DMS114 treated with DMSO at 0.1 percent for 48 hours (cell line): ENCODE data around the gene COBL.
"Not testable (repeated sequence)": the region's sequence is repeated elsewhere in the genome, so short reads cannot be mapped to it uniquely, and the experiment has no call there.

Source experiments
- DNase-seq: peaks from one replicate; lab custom pipeline; 2025; ENCODE audit not compliant: unreplicated experiment; lab: John Stamatoyannopoulos, UW

The COBL gene

GRCh38 chr7:51013218-51013786 lies 303.3 kb downstream of the COBL start:
- no peak for DNase-seq

- DNase-seq = no peak
Observed at GRCh38 chr7:51012569-51013217, 303.9 kb downstream of the COBL start.

DNA sequence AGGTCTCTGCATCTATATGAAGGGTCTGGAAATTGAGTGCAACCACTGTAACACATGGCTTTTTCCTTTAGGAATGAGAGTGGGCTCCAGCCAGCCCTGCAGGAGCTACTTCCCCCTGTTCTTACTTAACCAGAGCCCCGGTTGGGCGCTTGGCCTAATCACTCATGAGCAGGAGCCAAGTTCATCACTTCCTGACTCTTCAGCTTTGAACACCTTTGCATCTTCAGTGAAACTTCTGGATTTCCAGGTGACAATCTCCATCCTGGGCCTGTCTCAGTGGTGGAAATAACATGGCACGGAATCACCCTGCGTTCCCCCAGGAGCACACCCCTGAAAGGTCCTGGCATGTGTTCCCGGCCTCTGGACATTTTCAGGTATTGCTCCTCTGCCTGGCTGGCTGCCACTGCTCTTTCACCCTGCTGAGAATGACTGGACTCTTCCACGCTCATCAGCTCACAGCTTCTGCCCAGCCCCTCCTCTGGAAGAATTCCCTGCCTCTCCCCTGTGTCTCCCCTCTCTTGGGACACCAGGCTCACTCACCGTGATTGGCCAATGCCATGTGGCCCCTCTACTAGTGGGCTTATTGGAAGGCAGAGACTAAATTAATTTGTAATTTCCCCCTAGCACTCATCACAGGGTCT lies 304.8 kb downstream of the COBL start:
- DNase-seq = no peak

DNA sequence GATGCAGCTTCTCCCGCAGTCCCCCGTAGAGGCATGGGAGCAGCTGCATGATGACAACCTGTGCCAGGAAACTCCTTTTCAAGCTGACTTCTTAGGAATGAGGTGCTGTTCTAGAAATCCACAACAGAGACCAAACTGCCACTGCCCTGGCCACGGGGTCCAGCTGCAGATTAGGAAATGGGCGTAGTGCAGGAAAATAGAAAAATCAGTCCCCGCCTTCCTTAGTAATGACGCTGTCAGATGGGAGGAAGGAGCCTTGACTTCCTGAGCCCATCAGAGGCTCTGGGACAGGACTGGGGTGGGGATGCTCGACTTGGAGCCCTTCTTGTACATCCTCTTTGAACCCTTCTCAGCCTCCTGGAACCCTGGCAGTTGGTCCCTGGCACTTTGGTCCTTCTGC lies 306.1 kb downstream of the COBL start:
- DNase-seq = no peak

DNA sequence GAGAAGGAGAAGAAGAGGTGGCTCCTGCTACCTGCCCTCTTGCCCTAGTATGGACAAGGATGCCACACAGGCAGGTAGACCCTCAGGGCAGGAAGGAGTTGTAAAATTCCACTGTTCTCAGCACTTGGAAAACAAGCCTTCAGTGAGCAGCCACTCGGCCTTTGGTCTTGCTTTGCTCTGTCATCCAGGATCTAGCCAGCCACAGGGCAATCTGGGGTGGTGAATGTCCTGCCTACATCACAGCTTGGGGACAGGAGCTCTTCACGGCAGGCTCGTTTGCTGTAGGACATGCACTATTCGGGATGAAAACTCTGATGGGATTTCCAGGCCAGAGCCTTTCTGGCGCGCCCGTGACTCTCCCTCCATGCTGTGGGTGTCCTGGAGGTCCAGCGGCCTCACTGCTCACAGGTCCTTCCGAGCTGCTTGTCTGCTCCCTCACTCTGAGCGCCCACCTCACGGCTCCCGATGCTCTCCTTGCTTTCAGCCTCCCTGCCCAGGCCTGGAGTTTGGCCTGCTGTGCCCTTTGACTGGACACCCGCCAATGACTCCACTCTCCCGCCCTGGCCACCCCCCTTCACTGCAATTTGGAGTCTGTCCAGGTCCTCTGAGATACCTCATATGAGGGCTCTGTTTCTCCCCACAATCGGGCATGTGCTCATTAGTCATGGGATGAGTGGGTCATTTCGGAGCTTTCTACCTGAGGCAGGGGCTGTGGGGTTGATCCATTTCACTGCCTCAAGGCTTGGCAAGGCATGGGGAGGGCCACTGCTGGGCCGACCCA lies 306.7 kb downstream of the COBL start:
- DNase-seq = no peak

DNA sequence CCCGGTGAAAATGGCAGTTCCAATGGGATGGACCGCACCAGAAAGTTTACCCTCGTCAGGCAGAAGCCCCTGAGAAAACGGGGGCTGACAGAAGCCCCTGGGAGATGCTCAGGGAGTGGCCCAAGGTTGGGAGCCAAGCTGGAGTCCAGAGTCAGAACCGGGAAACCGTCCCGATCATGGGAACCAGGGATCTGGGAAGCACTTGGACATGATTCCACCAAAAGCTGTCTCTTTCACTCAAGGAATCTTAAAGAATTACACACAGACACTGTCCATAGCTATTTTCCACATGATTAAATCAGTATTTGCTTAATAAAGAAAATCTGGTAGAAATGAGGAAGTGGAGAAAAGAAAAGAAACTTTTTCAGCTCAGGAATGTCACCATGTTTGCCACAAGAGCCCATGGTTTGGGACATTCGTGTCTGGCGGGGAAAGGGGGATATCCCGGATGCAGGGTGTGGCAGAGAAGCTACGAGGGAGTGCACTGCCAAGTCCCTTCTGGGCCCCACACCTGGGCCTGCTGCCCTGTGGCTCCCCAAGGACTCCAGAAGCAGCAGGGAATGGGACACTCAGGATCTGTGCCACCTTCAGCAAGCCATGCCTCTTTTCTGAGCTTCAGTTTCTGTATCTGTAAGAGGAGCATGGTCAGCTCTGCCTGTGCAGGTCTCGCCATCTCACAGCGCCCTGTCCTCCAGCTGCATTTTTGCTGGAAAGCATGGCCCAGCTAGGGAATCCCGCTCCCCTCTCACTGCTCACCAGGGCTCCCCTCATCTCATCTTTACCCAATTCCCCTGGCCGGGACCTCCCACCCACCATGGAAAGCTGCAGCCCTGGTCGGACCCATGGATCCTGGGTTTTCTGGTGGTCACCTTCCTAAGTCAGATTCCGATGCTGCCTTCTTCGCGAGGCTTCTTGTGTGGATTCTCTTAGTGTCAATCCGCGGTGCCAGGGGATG lies 308.8 kb downstream of the COBL start:
- no peak for DNase-seq

DNA sequence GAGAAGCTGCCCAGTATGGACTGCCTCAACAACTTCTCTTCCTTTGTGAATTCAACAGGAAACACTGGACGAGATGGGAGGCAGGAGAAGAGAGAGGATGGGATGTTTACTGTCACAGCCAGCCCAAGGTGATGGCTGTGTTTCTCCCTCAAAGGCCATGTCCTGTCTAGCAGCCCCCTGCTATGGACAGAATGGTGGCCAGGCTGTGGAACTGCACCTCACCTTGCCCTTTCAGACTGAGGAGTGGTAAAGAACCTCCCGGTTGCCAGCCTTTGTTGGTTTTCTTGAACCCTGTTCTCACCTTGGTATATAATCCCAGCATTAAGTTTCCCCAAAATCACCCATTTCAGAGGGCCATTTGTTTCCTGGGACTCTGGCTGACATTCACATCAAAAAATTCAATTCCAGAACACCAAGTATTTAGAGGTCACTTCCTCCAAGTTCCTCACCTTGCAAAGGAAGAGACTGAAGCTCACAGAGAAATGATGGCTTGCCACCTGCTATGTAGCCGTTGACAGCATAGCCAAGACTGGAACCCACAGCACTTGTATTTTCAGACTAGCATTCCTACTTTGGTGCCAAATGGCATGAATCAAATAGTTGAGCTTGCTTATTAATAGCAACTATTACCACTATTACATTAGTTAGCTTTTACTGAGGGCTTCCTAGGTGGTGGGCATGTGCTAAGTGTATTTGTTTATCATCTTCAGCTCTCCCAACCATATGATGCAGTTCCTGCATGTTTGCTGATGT lies 309.9 kb downstream of the COBL start:
- DNase-seq = no peak

DNA sequence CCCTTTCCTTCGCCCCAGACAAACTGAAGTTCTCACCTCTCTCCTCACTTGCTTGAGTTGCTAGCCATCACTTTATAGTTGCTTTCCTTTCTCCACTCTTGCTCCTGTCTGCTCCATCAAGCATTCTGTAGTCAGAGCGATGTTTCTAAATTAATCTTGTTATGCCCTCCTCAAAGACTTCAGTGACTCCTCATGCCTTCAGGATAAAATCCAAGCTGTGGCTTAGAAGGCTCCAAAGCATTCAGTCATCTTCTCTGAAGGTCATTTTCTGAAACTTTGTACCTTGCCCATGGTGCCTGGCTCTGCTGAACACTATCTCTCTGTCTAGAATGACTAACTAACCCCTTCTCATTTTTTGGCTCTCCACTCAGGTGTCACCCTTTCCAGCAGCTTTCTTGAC lies 311.5 kb downstream of the COBL start:
- no peak for DNase-seq

DNA sequence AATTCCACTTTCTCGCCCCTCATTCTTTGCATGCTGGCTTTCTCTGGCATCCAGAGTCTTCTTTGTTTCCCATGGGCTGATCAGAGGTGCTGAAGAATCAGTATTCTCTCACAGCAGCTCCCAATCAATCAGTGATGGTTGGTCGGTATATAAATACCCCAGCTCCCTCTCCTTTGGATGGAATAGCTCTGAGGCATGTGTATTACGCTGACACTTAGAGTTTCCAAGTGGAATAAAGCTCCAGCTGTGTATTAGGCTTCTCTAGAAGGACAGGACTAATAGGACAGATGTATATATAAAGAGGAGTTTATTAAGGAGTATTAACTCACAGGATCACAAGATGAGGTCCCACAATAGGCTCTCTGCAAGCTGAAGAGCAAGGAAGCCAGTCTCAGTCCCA lies 315.7 kb downstream of the COBL start:
- DNase-seq = no peak

GRCh38 chr7:50994753-50995319 lies 321.8 kb downstream of the COBL start:
- no peak for DNase-seq

DNA sequence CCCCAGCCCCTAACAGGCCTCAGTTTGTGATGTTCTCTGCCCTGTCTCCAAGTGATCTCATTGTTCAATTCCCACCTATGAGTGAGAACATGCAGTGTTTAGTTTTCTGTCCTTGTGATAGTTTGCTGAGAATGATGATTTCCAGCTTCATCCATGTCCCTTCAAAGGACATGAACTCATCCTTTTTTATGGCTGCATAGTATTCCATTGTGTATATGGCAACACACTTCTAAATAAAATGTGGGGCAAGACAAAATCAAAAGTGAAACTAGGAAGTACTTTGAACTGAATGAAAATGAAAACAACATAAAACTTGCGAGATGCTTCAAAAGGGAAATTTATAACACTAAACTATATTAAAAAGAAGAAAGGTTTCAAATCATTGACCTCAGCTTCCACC lies 326.4 kb downstream of the COBL start:
- DNase-seq = not testable (repeated sequence)

DNA sequence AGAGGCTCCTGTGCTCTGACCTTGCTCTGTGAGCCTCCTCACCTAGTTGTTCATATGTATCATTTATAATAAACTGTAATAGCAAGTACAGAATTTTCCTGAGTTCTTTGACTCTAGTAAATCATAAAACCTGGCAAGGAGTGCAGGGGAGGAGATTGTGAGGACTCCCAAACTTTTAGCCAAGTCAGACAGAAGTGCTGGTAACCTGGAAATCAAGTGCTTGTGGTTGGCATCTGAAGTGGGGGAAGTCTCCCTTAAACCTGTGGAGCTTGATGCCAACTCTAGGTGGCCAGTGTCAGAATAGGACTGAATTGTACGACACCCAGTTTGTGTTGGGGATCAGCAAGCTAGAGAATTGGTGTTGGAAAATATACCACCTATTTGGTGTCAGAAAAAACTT lies 327.6 kb downstream of the COBL start:
- DNase-seq = no peak

DNA sequence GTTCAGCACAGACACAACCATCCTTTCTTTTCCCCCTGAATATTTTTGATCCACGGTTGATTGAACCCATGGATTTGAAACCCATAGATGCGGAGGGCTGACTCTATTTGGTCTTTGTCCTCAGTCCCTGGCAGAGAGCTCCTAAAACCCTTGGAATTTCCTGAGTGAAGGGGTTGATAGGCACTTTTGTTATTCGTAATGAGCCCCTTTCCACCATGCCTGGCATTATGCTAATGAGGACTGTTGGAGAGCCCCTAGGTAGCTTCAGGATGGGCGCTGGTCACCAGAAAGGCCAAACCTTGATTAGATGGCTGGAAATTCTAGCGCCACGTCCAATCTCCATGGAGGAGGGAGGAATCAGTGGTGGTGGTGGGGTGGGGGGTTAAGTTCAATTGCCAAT lies 328.1 kb downstream of the COBL start:
- DNase-seq = no peak

- no peak for DNase-seq
Observed at GRCh38 chr7:50985096-50985495, 331.5 kb downstream of the COBL start.

DNA sequence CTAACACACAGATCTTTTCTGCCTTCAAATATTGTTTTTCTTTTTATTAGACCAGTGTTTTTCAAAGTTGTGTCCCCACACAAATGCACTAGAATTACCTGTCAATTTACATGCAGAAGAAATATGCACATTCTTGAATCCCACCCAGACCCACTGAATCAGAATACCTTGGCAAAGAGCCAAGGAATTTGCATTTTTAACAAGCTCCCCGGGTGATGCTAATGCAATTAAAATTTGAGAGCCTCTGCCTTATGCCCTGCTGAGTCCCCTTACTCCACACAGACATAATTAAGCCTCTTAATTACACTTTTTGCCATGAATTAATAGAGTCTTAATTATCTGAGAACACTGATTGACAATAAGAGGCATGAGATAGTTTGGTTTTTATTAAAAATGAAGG lies 332.8 kb downstream of the COBL start:
- DNase-seq = no peak

- no peak for DNase-seq
Observed at GRCh38 chr7:50982626-50983025, 334.0 kb downstream of the COBL start.

GRCh38 chr7:50981743-50982142 lies 334.9 kb downstream of the COBL start:
- DNase-seq = no peak

GRCh38 chr7:50980411-50980810 lies 336.2 kb downstream of the COBL start:
- no peak for DNase-seq

DNA sequence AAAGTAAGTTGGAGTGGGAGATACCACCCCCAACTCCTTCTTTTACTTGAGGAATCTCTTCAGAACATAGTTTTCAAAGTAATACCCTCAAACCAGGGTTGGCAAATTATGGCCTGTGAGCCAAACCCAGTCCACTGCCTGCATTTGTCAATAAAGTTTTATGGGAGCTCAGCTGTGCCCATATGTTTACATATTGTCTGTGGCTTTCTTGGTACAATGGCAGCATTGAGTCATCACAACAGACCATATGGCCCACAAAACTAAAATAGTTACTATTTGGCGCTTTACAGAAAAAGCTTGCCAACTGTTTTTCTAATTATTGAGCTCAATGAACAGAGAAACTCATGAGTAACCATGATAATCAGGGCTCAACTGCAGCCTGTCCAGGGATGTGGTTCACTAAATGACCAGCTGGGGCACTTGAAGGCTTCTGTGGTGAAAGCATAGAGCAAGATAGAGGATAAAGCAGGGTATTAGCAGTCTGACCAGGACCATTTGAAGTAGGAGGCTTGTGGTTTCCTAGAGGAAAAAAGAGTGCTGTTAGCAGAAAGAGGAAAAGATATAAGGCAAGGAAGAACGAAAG lies 337.9 kb downstream of the COBL start:
- no peak for DNase-seq
